Measurements from ENCODE around the gene WNT8B.

WNT8B gene

GRCh38 chr10:100528123-100528886 lies 65.5 kb downstream of the WNT8B start:
- peaks cover 42% of the 10 kb centered on the region for H3K4me1 ChIP-seq (ENCODE audit: low read depth, poor library complexity, severe bottlenecking)
- no peaks in the 10 kb centered on the region for H3K36me3 ChIP-seq (ENCODE audit: insufficient read depth)

GRCh38 chr10:100528921-100529474 lies 66.2 kb downstream of the WNT8B start:
- Histone ChIP-seq H3K27me3 (ENCODE audit: insufficient read depth, low read depth) (no peaks in the 10 kb centered on the region), H3K4me3 (IDR thresholded peaks at IDR 0.05; ENCODE audit: insufficient read depth, low read depth, low read length) (no peak overlapping the region), H3K27ac (no peak overlapping the region), H4K20me1 (ENCODE audit: insufficient read depth) (no peaks in the 10 kb centered on the region), H3K4me2 (peak overlapping the region; percentile 91), H2AFZ (ENCODE audit: low read depth) (peak overlapping the region; percentile 86), H3K9ac (peak overlapping the region; percentile 71; the same call in 1 of the 2 replicates), H3K4me1 (ENCODE audit: low read depth, poor library complexity, severe bottlenecking) (peaks cover 42% of the 10 kb centered on the region), H3K79me2 (ENCODE audit: insufficient read depth, low read depth) (peaks cover 23% of the 10 kb centered on the region; the same call in 1 of the 2 replicates), H3K36me3 (ENCODE audit: insufficient read depth) (no peaks in the 10 kb centered on the region)
- no peak for TF ChIP-seq CTCF (conservative IDR thresholded peaks at IDR 0.05; ENCODE audit: low read depth, low read length)

More at GRCh38 chr10:100528123-100528886, 65.5 kb downstream of the WNT8B start:
- H3K4me3 ChIP-seq (IDR thresholded peaks at IDR 0.05; ENCODE audit: insufficient read depth, low read depth, low read length), result no peak overlapping the region
- peak overlapping the region; percentile 71; the same call in 1 of the 2 replicates for H3K9ac ChIP-seq
- no peak overlapping the region for H3K27ac ChIP-seq
- H3K79me2 ChIP-seq (ENCODE audit: insufficient read depth, low read depth), result peaks cover 23% of the 10 kb centered on the region; the same call in 1 of the 2 replicates
- no peak for TF ChIP-seq CTCF (conservative IDR thresholded peaks at IDR 0.05; ENCODE audit: low read depth, low read length)
- no peak overlapping the region for H2AFZ ChIP-seq (ENCODE audit: low read depth)
- no peaks in the 10 kb centered on the region for H3K27me3 ChIP-seq (ENCODE audit: insufficient read depth, low read depth)
- H4K20me1 ChIP-seq (ENCODE audit: insufficient read depth), result no peaks in the 10 kb centered on the region
- H3K4me2 ChIP-seq, result peak overlapping the region; percentile 91

- no peak within 1 kb of the TSS for H3K4me3 ChIP-seq (IDR thresholded peaks at IDR 0.05; ENCODE audit: insufficient read depth, low read depth, low read length)
- H3K27ac ChIP-seq, result peak within 1 kb of the TSS; percentile 18; the same call in 1 of the 2 replicates
- peak within 1 kb of the TSS; percentile 71; the same call in 1 of the 2 replicates for H3K9ac ChIP-seq
- H2AFZ ChIP-seq (ENCODE audit: low read depth), result peak within 1 kb of the TSS; percentile 86
- peak within 1 kb of the TSS; percentile 91 for H3K4me2 ChIP-seq
- no peak for TF ChIP-seq CTCF (conservative IDR thresholded peaks at IDR 0.05; ENCODE audit: low read depth, low read length)
- H3K27me3 ChIP-seq (ENCODE audit: insufficient read depth, low read depth), result no peaks in the 10 kb centered on the region
- H3K79me2 ChIP-seq (ENCODE audit: insufficient read depth, low read depth), result peaks cover 23% of the 10 kb centered on the region; the same call in 1 of the 2 replicates
- H4K20me1 ChIP-seq (ENCODE audit: insufficient read depth), result no peaks in the 10 kb centered on the region
- no peaks in the 10 kb centered on the region for H3K36me3 ChIP-seq (ENCODE audit: insufficient read depth)
- peaks cover 48% of the 10 kb centered on the region for H3K4me1 ChIP-seq (ENCODE audit: low read depth, poor library complexity, severe bottlenecking)
These were observed 66.9 kb downstream of the WNT8B start, which contains the start of gene NDUFB8 for GRCh38 chr10:100529475-100530298. NDUFB8 (minus strand) TSS chr10:100529871; CDS start chr10:100529851, 20 bp downstream.

- Histone ChIP-seq H4K20me1 (ENCODE audit: insufficient read depth) (no peaks in the 10 kb centered on the region), H3K4me3 (IDR thresholded peaks at IDR 0.05; ENCODE audit: insufficient read depth, low read depth, low read length) (no peak overlapping the region), H3K79me2 (ENCODE audit: insufficient read depth, low read depth) (peaks cover 32% of the 10 kb centered on the region; the same call in 1 of the 2 replicates), H2AFZ (ENCODE audit: low read depth) (no peak overlapping the region), H3K27ac (peak overlapping the region; percentile 61), H3K4me1 (ENCODE audit: low read depth, poor library complexity, severe bottlenecking) (peaks cover 63% of the 10 kb centered on the region), H3K9ac (no peak overlapping the region), H3K27me3 (ENCODE audit: insufficient read depth, low read depth) (no peaks in the 10 kb centered on the region), H3K36me3 (ENCODE audit: insufficient read depth) (no peaks in the 10 kb centered on the region), H3K4me2 (peak overlapping the region; percentile 48)
- no peak for TF ChIP-seq CTCF (conservative IDR thresholded peaks at IDR 0.05; ENCODE audit: low read depth, low read length)
These were observed 69.0 kb downstream of the WNT8B start for GRCh38 chr10:100531761-100532160.

Data from KMS-11 (cell line).